Measurements from ENCODE around the gene FAM171A1.

Gene FAM171A1

GRCh38 chr10:15265558-15265957 lies 105.5 kb downstream of the FAM171A1 start:
- DNase-seq (ENCODE audit: insufficient read length, low spot score): no peak
- FAIRE-seq: no peak
- no peak for TF ChIP-seq CTCF (IDR thresholded peaks at IDR 0.05; ENCODE audit: insufficient read depth, missing control alignments)

- DNase-seq (ENCODE audit: insufficient read length, low spot score): no peak
- TF ChIP-seq CTCF (IDR thresholded peaks at IDR 0.05; ENCODE audit: insufficient read depth, missing control alignments): no peak
- FAIRE-seq: no peak
Observed at GRCh38 chr10:15265056-15265455, 106.0 kb downstream of the FAM171A1 start.

- TF ChIP-seq CTCF (IDR thresholded peaks at IDR 0.05; ENCODE audit: insufficient read depth, missing control alignments): no peak
Observed at GRCh38 chr10:15263657-15264323, 107.3 kb downstream of the FAM171A1 start.

GRCh38 chr10:15262036-15262713 lies 108.9 kb downstream of the FAM171A1 start:
- DNase-seq (ENCODE audit: insufficient read length, low spot score) (no peak), FAIRE-seq (no peak)
- peak; percentile 13 for TF ChIP-seq CTCF (IDR thresholded peaks at IDR 0.05; ENCODE audit: insufficient read depth, missing control alignments)

More at GRCh38 chr10:15263657-15264323, 107.3 kb downstream of the FAM171A1 start:
- DNase-seq (ENCODE audit: insufficient read length, low spot score): no peak
- FAIRE-seq: no peak

GRCh38 chr10:15259136-15259535 lies 112.0 kb downstream of the FAM171A1 start:
- TF ChIP-seq CTCF (IDR thresholded peaks at IDR 0.05; ENCODE audit: insufficient read depth, missing control alignments): no peak
- FAIRE-seq: no peak
- DNase-seq (ENCODE audit: insufficient read length, low spot score): no peak

- FAIRE-seq (no peak), DNase-seq (ENCODE audit: insufficient read length, low spot score) (no peak)
- no peak for TF ChIP-seq CTCF (IDR thresholded peaks at IDR 0.05; ENCODE audit: insufficient read depth, missing control alignments)
Observed at GRCh38 chr10:15258255-15258654, 112.8 kb downstream of the FAM171A1 start.

GRCh38 chr10:15255961-15256360 lies 115.1 kb downstream of the FAM171A1 start:
- no peak for DNase-seq (ENCODE audit: insufficient read length, low spot score)
- FAIRE-seq: no peak
- TF ChIP-seq CTCF (IDR thresholded peaks at IDR 0.05; ENCODE audit: insufficient read depth, missing control alignments): no peak
